Endothelial cell of umbilical vein (primary cell): Measurements from ENCODE around the gene USP46.

Experiments used
- CTCF ChIP-seq, 2 donors: IDR thresholded peaks; 1 replicate in 1 of 2; 2 replicates in 1 of 2; pipeline ENCODE4 v1.5.1; 2011; ENCODE audit warnings: low read length in 2 of 2, mild to moderate bottlenecking in 2 of 2, moderate library complexity in 2 of 2, control low read depth in 1 of 2, inconsistent platforms in 1 of 2, low read depth in 1 of 2; ENCODE audit not compliant: insufficient read depth in 1 of 2; ENCODE audit errors: extremely low read depth in 1 of 2
- EZH2 ChIP-seq: IDR thresholded peaks from 2 replicates; pipeline ENCODE4 v1.6.1; 2012; ENCODE audit warnings: borderline replicate concordance, low read depth, mild to moderate bottlenecking, moderate library complexity, low read length, inconsistent platforms; ENCODE audit not compliant: severe bottlenecking
- FOS ChIP-seq: IDR thresholded peaks from 2 replicates; pipeline ENCODE4 v1.6.1; 2011; ENCODE audit warnings: mild to moderate bottlenecking, low read length, moderate library complexity, borderline replicate concordance; ENCODE audit not compliant: insufficient read depth
- JUN ChIP-seq: IDR thresholded peaks from 2 replicates; pipeline ENCODE4 v1.6.1; 2011; ENCODE audit warnings: borderline replicate concordance, low read depth; ENCODE audit not compliant: insufficient read length, insufficient read depth
- MAX ChIP-seq: IDR thresholded peaks from 2 replicates; pipeline ENCODE4 v1.6.1; 2011; ENCODE audit not compliant: insufficient read depth, insufficient read length
- MYC ChIP-seq: IDR thresholded peaks from one replicate; pipeline ENCODE4 v1.6.1; 2011; ENCODE audit warnings: mild to moderate bottlenecking, low read depth, low read length
- POLR2A ChIP-seq: IDR thresholded peaks from 2 replicates; pipeline ENCODE4 v1.6.1; 2012; ENCODE audit warnings: low read depth, mild to moderate bottlenecking, control low read depth, low read length
- POLR2AphosphoS5 ChIP-seq: IDR thresholded peaks from 2 replicates; pipeline ENCODE4 v1.6.1; 2012; ENCODE audit warnings: low read depth, mild to moderate bottlenecking, control low read depth, low read length, moderate library complexity; ENCODE audit not compliant: insufficient read depth

DNA sequence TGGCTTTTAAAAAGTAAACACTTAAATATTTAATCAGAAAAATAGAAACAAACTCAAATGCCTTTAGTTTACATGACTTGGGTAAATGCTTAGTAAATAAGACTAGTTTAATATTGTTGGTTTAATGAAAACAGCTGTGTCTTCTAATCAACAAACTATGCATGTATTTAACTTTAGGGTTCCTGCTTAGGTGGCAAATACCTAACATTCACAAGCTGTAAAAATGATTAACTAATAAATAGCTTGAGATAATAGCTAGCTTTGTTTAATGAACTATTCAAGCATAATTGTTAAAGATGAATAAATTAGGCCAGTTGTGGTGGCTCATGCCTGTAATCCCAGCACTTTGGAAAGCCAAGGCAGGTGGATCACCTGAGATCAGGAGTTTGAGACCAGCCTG is 30.0 kb upstream of the USP46 start:
- TF ChIP-seq CTCF (IDR thresholded peaks at IDR 0.05; ENCODE audit: extremely low read depth in 1 of 2, insufficient read depth in 1 of 2, low read depth in 1 of 2, low read length in 2 of 2) = no peak
- no peak for TF ChIP-seq POLR2A
- no peak for TF ChIP-seq MAX
- TF ChIP-seq MYC = no peak
- TF ChIP-seq FOS = no peak
- TF ChIP-seq EZH2 = no peak
- TF ChIP-seq POLR2AphosphoS5 = no peak
- no peak for TF ChIP-seq JUN
